Stimulated activated CD8-positive, alpha-beta memory T cell treated with anti-CD3 and anti-CD28 coated beads, Interleukin-4, amount 100 ng/mL, for 4 hours (primary cell): Measurements from ENCODE around the gene RAB24.

ENCODE experiments used
- DNase-seq, 2 donors: peaks; one replicate each; pipeline ENCODE4 v3.0.0-alpha.2; 2020; ENCODE audit warnings: low read depth in 2 of 2, low spot score in 1 of 2

Gene RAB24

GRCh38 chr5:177333420-177334154 lies 30.1 kb upstream of the RAB24 start:
- DNase-seq, result no peak

DNA sequence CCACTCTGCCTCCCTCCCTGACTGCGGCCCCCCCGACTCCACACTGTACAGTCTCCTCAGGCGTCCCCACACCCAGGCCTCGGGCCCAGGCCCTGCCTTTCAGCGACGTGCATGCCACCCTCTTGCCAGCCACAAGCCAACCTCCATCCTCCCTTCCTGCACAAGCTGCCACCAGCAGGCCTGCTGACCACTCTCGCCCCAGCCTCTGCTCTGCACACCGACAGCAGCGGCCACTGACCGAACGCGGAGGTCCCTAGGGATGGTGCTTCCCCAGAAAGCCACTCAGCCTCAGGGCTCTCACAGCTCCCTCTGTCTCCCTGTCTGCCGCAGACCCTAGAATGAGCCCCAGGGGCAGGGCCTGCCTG lies 29.4 kb upstream of the RAB24 start:
- no peak for DNase-seq

DNA sequence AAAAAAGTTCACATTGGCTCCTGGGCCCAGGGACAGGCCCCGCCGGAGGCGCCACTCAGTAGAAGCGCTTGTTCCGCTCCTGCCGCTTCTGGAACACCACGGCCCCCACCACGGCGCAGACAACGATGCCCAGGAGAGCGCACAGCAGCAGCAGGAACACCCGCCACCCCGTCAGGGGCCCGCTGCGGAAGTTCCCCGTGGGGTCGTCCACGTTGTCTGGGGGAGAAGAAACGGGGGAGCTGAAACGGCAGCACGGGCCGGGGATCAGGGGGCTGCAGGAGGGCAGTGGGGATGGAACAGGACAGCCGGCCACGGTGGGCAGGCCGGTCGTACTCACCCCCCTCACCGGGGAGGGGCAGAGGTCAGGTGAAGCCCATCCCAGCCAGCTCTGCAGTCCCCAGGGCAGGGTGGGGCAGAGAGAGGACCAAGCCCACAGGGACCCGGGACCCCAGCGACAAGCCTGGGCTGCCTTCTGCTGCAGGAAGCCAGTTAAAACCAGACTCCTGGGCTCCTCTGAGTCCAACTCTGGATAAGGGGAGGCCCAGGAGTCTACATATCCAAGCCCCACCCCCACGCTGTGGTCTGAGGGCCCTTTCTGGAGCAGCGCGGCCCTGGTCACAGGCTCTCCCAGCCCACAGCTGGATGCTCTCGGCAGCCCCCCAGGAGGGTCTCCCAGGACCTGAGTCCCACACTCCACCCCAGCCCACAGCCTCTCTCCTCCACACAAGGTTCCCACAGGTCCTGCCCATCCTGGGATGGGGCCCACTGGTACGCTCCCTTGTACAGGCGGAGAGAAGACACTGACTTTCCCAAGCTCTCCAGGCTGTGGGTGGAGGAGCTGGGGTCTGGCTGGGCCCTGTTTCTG lies 28.7 kb upstream of the RAB24 start:
- DNase-seq, result no peak

DNA sequence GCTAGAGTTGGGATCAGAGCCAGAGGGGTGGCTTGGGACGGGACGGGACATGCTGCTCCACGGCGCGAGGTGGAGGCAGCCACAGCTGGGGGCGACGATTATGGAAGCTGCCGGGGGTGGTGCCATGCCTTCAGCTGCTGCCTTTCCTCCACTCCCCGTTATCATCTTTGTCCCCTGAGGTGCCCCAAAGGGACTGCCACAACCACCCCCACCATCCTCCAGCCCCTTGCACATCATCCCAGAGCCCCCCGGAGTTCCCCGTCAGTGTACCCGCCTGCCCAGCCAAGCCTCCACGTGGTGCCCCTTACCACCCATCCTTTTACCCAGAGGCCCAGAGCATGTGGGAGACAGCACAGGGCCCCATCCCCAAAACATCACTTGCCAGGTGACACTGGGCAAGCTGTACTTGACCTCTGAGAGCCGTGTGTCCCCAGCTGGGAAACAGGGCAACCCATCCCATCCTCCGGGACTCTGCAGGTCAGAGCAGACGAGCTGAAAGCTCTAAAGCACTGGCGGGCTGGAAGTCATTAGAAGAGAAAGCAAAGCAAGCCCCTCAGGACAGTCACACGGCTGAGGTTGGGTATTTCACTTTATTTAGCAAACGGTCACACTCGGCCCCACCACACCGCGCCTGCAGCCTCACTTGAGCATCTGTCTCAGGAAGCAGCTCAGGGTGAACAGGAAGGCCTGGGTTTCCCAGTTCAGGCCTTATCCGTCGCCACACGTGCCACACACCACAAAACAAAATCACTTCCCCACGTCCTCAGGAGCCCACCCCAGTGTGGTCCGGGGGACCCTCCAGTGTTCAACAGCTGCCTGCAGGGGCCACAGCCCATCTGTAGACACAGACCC lies 27.7 kb upstream of the RAB24 start:
- no peak for DNase-seq

- DNase-seq, result no peak
Observed at GRCh38 chr5:177329883-177330282, 26.4 kb upstream of the RAB24 start.

DNA sequence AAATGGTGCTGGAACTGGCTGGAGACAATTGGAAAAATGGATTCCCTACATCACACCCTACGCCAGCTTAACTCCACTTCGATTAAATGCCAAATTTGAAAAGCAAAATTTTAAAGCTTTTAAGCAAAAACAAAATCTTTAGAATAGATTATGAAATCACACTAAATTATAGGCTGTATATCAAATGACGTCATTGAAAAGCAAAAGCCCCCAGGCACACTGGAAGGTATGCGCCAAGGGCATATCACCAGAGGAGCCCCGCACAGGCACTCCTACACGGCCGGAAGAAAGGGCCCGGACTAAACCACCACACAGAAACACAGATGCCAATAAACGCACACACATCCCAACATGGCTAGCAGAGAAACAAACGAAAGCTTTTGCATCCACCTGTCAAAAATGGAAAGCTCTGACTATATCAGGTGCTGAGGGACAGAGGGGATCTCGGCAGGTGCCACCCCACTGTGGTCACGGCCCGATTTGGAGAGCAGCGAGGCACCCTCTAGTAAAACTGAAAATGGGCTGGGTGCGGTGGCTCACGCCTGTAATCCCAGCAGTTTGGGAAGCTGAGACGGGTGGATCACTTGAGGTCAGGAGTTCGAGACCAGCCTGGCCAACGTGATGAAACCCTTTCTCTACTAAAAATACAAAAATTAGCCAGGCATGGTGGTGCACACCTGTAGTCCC lies 25.2 kb upstream of the RAB24 start:
- no peak for DNase-seq

GRCh38 chr5:177327539-177328522 lies 24.3 kb upstream of the RAB24 start:
- DNase-seq, result no peak

DNA sequence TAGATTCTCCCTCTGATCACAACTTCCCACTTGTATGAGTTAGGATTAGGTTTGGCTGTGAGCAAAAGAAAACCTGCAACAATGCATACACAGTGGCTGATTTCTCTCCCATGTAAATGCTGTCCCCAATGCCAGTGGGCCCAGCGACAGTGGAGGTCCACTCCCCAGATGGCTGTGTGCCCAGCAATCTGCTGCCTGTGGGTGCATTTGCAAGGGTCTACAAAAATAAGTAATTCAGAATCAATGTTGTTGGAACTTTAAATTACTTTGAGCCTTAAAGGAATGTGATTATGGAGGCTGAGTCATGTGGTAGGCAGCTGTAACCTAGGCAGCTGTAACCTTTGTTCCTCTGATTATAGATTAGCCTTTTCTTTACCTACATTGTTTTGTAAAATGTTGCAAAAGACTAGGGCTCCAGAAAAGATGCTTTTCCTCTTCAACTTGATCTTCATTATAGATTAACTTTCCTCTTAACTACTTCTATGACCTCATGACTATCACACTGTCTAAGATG lies 22.4 kb upstream of the RAB24 start:
- no peak for DNase-seq

- no peak for DNase-seq
Observed at GRCh38 chr5:177320879-177321278, 17.4 kb upstream of the RAB24 start.

DNA sequence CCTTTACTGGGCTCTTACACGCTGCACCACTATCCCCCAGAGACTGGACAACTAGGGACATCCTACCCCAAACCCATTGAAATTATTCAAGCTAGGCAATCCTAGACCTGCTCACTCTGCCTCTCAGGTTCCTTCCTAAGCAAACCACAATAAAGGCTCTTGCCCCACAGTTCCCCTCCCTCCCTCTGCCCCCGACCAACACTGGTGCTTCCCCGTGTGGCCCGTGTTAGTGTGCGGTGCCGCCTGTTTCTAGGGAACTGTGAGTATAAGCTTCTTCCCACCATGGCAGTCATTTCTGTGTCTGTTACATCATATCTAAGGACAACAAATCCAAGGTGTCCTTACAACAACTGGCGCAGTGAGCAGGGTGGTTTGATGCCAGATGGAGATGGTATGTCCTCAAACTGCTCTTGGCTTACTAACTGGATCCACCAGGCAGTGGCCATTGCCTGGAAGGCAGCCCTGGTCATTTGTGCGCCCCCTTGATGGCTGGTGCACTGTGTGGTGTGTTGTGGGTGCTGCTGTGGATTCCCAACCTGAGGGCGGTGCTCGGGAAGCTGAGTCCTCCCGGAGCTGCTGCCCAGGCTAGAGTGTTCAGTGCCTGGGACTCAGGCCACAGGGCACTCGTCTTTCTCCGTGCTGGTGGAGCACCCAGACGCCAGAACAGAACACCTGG lies 16.5 kb upstream of the RAB24 start:
- DNase-seq, result no peak

DNA sequence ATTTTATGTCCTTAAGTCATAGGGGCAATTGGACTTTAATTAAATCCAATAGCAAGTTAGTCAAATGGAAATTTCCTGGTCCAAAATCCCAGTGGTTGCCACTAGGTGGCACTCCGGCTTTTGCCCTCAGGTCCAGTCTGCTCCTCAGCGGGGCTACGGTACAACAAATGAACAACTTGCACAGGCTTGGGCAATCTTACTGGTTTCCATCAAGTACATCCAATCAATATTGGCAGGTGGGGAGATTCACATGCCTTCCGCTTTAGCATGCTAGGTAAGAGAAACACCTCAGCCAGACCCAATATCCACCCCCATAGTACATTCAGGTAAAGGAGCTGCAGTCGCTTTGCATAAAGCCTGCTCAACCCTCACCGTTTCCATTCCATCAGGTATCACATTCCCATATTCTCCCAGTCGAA lies 14.4 kb upstream of the RAB24 start:
- peak; percentile 51 to 55 for DNase-seq

- no peak for DNase-seq
Observed at GRCh38 chr5:177316005-177316404, 12.5 kb upstream of the RAB24 start.

DNA sequence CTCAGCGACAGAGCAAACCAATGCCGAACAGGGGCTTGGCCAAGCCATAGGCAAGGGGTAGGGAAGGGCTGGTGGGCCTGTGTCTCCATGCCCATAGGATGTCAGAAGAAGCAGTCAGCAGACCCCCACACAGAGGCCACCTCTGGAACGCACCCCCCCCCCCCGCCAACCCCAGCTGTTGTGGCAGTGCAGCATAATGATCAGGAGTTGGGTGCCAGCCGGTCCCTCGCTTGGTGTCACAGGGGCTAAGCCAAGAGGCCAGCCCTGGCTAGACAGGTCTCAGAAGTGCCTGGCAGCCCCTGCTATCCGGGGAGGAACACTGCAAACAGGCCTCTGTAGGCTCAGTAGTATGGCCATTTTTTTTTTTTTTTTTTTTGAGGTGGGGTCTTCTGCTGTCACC lies 11.9 kb upstream of the RAB24 start:
- no peak for DNase-seq

DNA sequence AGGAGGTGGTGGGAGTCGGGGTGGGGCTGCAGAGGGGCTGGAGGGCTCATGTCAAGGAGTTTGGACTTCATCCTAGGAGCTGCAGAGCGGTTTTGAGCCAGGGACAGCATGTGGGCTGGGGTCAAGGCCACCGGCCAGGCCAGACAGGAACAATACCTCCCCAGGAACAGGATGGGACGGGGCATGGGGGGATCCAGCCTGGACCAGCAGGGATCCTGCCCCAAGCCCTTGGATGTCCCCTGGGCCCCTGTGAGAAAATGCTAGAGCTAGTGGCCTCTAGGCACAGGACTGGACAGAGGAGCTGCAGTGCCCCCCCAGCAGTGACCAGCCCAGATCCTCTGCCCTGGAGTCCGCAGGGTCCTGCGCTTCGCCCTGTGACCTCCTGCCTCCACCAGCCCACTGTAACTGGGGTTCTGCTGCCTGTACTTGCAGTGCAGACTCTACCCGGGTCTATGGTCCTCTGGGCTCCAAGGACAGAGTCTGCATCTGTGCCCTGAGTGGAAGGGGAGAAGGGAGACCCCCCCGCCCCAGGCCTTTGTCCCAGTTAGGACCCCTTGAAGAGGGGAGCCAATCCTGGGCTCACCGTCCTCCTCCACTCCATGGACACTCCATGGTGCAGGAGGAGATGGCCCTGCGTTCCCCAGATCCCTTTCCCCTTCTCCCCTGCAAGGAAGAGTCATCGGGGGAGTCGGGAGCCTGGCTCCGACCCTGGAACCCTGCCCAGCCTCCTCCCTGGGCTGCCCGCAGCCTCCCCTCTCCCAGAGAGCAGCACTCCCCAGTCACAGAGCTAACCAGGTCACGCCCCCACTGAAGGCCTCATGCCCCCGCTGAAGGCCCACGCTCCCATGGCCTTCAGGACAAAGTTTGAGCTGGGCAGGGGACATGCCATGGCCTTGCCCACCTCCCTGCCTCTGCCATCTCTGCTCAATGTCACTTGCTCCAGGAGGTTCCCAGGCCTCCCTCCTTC lies 11.1 kb upstream of the RAB24 start:
- DNase-seq, result no peak

DNA sequence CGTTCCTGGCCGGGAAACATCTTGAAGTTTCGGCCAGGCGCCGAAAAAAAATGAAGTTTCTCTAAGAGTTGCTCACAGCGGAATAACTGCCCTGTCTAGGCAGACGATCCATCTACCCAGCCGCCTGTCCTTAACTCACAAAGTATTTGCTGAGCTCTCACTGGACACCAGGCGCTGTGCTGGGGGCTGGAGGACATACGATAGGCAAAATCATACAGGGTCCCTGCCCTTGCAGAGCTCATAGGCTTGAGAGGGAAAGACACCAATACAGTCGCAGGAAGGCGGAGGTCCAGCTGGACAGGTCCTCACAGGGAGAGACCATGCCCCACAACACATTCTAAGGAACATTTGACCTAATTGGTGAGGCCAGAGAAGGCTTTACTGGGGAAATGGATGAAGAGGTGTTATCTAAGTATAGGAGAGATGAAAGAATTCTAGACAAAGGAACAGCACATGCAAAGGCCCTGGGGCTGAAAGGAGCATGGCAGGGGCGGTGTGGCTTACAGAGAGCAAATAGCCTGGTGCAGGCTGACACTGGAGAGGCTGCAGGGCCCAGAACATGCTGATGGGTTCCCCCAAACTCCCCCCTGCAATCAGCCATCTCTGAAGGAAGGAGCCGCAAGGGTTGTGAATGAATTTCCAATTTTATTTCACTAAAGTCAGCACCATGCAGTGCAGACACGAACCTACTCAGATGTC lies 10.2 kb upstream of the RAB24 start:
- DNase-seq, result no peak

DNA sequence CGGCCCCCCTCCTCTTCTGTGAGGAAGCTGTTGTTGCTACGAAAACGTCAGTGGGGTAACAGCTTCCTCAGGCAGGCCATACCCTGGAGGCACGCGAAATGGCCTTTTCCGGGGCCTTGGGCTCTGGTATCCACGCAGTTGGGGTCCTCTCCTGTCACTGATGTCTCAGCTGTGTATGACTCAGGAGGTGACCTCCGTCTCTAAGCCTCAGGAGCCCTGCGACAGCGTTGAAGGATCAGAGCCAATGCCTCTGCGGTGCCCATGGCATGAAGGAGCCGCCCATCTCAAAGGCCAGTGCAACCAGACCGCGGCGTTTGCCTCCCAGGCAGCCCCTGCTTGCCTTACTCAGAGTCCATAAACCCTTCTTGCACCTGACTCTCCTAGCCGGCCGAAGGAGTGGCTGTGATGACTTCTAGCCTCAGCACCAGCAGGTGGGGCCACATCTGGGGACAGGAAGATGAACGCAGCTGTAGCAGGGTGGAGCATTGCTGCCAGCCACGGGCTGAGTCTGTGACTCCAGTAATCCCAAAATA lies 9.2 kb upstream of the RAB24 start:
- DNase-seq, result no peak
